C4-2B (cell line): ENCODE data around the gene NEK11.

Experiments used
- ZFX ChIP-seq: fragments of 450-650 bp; IDR thresholded peaks from 2 replicates; pipeline ENCODE4 v1.6.1; 2017
- TF ChIP-seq, protein P1 (sequence below): fragments of 450-650 bp; conservative IDR thresholded peaks from 2 replicates; pipeline ENCODE4 v1.5.1; 2017; ENCODE audit warnings: mild to moderate bottlenecking

DNA sequence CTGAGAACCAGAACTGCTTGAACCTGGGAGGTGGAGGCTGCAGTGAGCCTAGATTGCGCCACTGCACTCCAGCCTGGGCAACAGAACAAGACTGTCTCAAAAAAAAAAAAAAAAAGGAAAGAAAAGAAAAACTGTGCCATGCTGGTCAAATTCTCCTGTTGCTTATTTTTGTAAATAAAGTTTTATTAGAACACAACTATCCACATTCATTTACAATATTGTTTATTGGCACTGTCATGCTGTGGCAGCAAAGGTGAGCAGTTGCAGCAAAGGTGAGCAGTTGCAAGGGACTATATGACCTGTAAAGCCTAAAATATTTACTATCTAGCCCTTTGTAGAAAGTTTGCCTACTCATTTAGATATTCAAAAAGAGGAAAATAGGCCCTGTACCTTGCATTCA is 18.4 kb upstream of the NEK11 start:
- TF ChIP-seq, protein P1, sequence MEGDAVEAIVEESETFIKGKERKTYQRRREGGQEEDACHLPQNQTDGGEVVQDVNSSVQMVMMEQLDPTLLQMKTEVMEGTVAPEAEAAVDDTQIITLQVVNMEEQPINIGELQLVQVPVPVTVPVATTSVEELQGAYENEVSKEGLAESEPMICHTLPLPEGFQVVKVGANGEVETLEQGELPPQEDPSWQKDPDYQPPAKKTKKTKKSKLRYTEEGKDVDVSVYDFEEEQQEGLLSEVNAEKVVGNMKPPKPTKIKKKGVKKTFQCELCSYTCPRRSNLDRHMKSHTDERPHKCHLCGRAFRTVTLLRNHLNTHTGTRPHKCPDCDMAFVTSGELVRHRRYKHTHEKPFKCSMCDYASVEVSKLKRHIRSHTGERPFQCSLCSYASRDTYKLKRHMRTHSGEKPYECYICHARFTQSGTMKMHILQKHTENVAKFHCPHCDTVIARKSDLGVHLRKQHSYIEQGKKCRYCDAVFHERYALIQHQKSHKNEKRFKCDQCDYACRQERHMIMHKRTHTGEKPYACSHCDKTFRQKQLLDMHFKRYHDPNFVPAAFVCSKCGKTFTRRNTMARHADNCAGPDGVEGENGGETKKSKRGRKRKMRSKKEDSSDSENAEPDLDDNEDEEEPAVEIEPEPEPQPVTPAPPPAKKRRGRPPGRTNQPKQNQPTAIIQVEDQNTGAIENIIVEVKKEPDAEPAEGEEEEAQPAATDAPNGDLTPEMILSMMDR = no peak
- no peak for TF ChIP-seq ZFX
